ENCODE measurements around the gene PTPRQ. TPM values are rescaled to one million over a fixed set of nuclear protein-coding genes. Genes with fewer than 3 reads are reported as not detected.

PTPRQ gene
- polyA plus RNA-seq, 1 of the 3 experiments (the other 2 are of a cell fraction), result 0.46 TPM

GRCh38 chr12:80625901-80626300 is 181.9 kb downstream of the PTPRQ start:
- Histone ChIP-seq H3K79me2 (ENCODE audit: insufficient read depth) (no peaks in the 10 kb centered on the region), H3K27me3 (ENCODE audit: insufficient read depth) (no peaks in the 10 kb centered on the region), H3K4me2 (no peak overlapping the region), H3K36me3 (replicated peaks in 1 of 2; ENCODE audit: control insufficient read depth in 1 of 2, insufficient read depth in 2 of 2, low read length in 1 of 2) (no peaks in the 10 kb centered on the region), H3K27ac (ENCODE audit: low read depth in 2 of 2, low read length in 1 of 2) (no peak overlapping the region), H2AFZ (ENCODE audit: low read depth) (peak overlapping the region; percentile 23; the same call in 1 of the 2 replicates), H3K9me2 (no peaks in the 10 kb centered on the region), H4K20me1 (ENCODE audit: insufficient read depth) (no peaks in the 10 kb centered on the region), H3K9me3 (no peaks in the 10 kb centered on the region), H3F3A (replicated peaks; ENCODE audit: insufficient read depth) (peaks cover 11% of the 10 kb centered on the region), H3K9ac (no peak overlapping the region), H3K4me3 (ENCODE audit: low read depth in 2 of 2, low read length in 1 of 2) (no peak overlapping the region), H3K4me1 (ENCODE audit: control insufficient read depth in 1 of 2, insufficient read depth in 2 of 2, low read depth in 1 of 2, low read length in 1 of 2) (peaks cover 0 to 3% of the 10 kb centered on the region in 2 experiments; a peak in 1 of 4 replicates)
- DNase-seq, result no peak
- CTCF ChIA-PET, result no interaction called here
- 18% methylated on average over 3 of the region's 3 CpGs for WGBS (ENCODE audit: low lambda C conversion rate)
- TF ChIP-seq USF1 (IDR thresholded peaks at IDR 0.05; ENCODE audit: borderline replicate concordance, low read depth) (no peak), FOXJ3 (CRISPR knock-in tag; IDR thresholded peaks at IDR 0.05) (no peak), ZBTB33 (IDR thresholded peaks at IDR 0.05; ENCODE audit: borderline replicate concordance, low read depth) (no peak), REST (IDR thresholded peaks at IDR 0.05; ENCODE audit: low read depth, low read length) (no peak), EP300 (IDR thresholded peaks at IDR 0.05; ENCODE audit: borderline replicate concordance in 1 of 2, low read depth in 1 of 2, low read length in 1 of 2) (no peak), IRF3 (IDR thresholded peaks at IDR 0.05; ENCODE audit: low read depth, low read length) (no peak), RAD21 (IDR thresholded peaks at IDR 0.05; ENCODE audit: low read length) (no peak), SIN3A (IDR thresholded peaks at IDR 0.05; ENCODE audit: borderline replicate concordance, low read depth, low read length) (no peak), POLR2AphosphoS5 (IDR thresholded peaks at IDR 0.05; ENCODE audit: low read depth, low read length) (no peak), RFX5 (IDR thresholded peaks at IDR 0.05; ENCODE audit: low read length) (no peak), GABPA (IDR thresholded peaks at IDR 0.05; ENCODE audit: low read depth) (no peak), RXRA (IDR thresholded peaks at IDR 0.05; ENCODE audit: borderline replicate concordance, low read depth) (no peak), YY1 (IDR thresholded peaks at IDR 0.05; ENCODE audit: low read depth) (no peak), MAX (IDR thresholded peaks at IDR 0.05; ENCODE audit: low read depth) (no peak), CHD2 (IDR thresholded peaks at IDR 0.05; ENCODE audit: low read length, partially characterized antibody) (no peak), JUND (IDR thresholded peaks at IDR 0.05) (no peak), PBX3 (IDR thresholded peaks at IDR 0.05) (no peak), MEF2A (IDR thresholded peaks at IDR 0.05; ENCODE audit: borderline replicate concordance, low read depth) (no peak)
- POLR2A ChIA-PET, result no interaction called here

Data from SK-N-SH (cell line).